Placental pericyte (primary cell): Measurements from ENCODE around the gene FCER1A. TPM values are rescaled to one million over a fixed set of nuclear protein-coding genes. Genes with fewer than 3 reads are reported as not detected.

ENCODE experiments used
- total RNA-seq: library from RNA; depleted of rRNA; stranded (reverse); fragments of >200 nt; gene quantifications from 2 replicates; pipeline ENCODE4 v1.2.3, GENCODE V29; 2012

The FCER1A gene
- not detected in 2 replicates for total RNA-seq

GRCh38 chr1:159302095-159302494, at the start of gene FCER1A:
FCER1A (plus strand) TSS chr1:159302336; CDS start chr1:159302365, 29 bp downstream.

Other genes starting within 250 kb of the FCER1A start
- gene AIM2, start 225.6 kb upstream of the FCER1A start, total RNA-seq, result 0.43 and 0.44 TPM in 2 replicates
- not detected in 2 replicates for gene CADM3, start 130.7 kb upstream of the FCER1A start, total RNA-seq
- gene ACKR1, start 97.5 kb upstream of the FCER1A start, total RNA-seq, result not detected in 2 replicates
- gene OR10J4, start 129.9 kb downstream of the FCER1A start, total RNA-seq, result not detected in 2 replicates
- gene OR10J1, start 137.4 kb downstream of the FCER1A start, total RNA-seq, result not detected in 2 replicates
- not detected in 2 replicates for gene OR10J5, start 233.7 kb downstream of the FCER1A start, total RNA-seq